Natural killer cell (primary cell): ENCODE results near the gene PDE9A. TPM values are rescaled to one million over a fixed set of nuclear protein-coding genes. Genes with fewer than 3 reads are reported as not detected.

Experiments
- ATAC-seq, 3 donors: fragments of 150-1000 bp in 2 of 3; fragments of 200-7000 bp in 1 of 3; cut with Tn5 transposase; 1 replicate in 1 of 3; 2 replicates in 2 of 3; pipeline ENCODE4 v1.10.0; 2021; ENCODE audit warnings: mild to moderate bottlenecking in 2 of 3, moderate library complexity in 2 of 3
- DNase-seq, 2 donors: peaks; one replicate each; pipeline versions ENCODE4 v3.0.0 to v3.0.0-alpha.2; 2013 to 2021; ENCODE audit warnings: mixed read lengths in 1 of 2
- H3K27ac ChIP-seq: one replicate; pipeline ENCODE4 v1.5.1; 2013; ENCODE audit warnings: mild to moderate bottlenecking, low read length
- H3K27me3 ChIP-seq: one replicate; pipeline ENCODE4 v1.6.1; 2013; ENCODE audit warnings: low read length; ENCODE audit not compliant: control insufficient read depth, insufficient read depth
- H3K36me3 ChIP-seq: one replicate; pipeline ENCODE4 v1.6.1; 2013; ENCODE audit warnings: low read length; ENCODE audit not compliant: control insufficient read depth, insufficient read depth
- H3K4me1 ChIP-seq: one replicate; pipeline ENCODE4 v1.6.1; 2013; ENCODE audit warnings: low read length; ENCODE audit not compliant: control insufficient read depth, insufficient read depth
- H3K4me3 ChIP-seq: one replicate; pipeline ENCODE4 v1.5.1; 2013; ENCODE audit warnings: low read length
- H3K9me3 ChIP-seq: one replicate; pipeline ENCODE4 v1.6.1; 2013; ENCODE audit warnings: low read length; ENCODE audit not compliant: control insufficient read depth, insufficient read depth
- H3K27ac Mint-ChIP-seq, 2 donors: one replicate each; pipeline ENCODE4 v1.8.0; 2022; ENCODE audit warnings: mild to moderate bottlenecking in 2 of 2, mixed read lengths in 2 of 2, moderate library complexity in 1 of 2
- H3K27me3 Mint-ChIP-seq, 2 donors: one replicate each; pipeline ENCODE4 v1.8.0; 2022; ENCODE audit warnings: low read depth in 2 of 2, mixed read lengths in 2 of 2
- H3K36me3 Mint-ChIP-seq: one replicate; pipeline ENCODE4 v1.8.0; 2022; ENCODE audit warnings: mixed read lengths
- H3K4me1 Mint-ChIP-seq, 2 donors: one replicate each; pipeline ENCODE4 v1.8.0; 2022; ENCODE audit warnings: mixed read lengths in 2 of 2
- H3K4me3 Mint-ChIP-seq: one replicate; pipeline ENCODE4 v1.8.0; 2022; ENCODE audit warnings: mild to moderate bottlenecking, moderate library complexity, mixed read lengths
- H3K9me3 Mint-ChIP-seq, 2 donors: one replicate each; pipeline ENCODE4 v1.8.0; 2022; ENCODE audit warnings: mixed read lengths in 2 of 2
- WGBS: methylation state at CpG from one replicate; pipeline ENCODE4 v1.1.7; 2013; ENCODE audit warnings: missing lambda C conversion rate; ENCODE audit not compliant: insufficient coverage; 5-methylcytosine and 5-hydroxymethylcytosine counted together
- intact Hi-C: fragments of 100-400 bp; cut with micrococcal nuclease; formaldehyde crosslinking; loops from one replicate; pipeline ENCODE4 v1.14.2; 2022
- total RNA-seq, 4 donors: library from RNA; stranded (reverse); fragments of 120-200 nt in 1 of 4; gene quantifications; one replicate each; pipeline versions ENCODE4 v1.2.3 to v1.2.4, GENCODE V29; 2013 to 2022
- TF ChIP-seq, protein P1 (sequence below): fragments of 200-600 bp; IDR thresholded peaks from one replicate; pipeline ENCODE4 v1.8.0; 2022; ENCODE audit warnings: antibody characterized with exemption

The PDE9A gene
- total RNA-seq, 3 donors from 2014 or later (not counting 1 experiment from before 2014, with no cell fraction given) = 1.0 to 4.1 (median 1.2) TPM

DNA sequence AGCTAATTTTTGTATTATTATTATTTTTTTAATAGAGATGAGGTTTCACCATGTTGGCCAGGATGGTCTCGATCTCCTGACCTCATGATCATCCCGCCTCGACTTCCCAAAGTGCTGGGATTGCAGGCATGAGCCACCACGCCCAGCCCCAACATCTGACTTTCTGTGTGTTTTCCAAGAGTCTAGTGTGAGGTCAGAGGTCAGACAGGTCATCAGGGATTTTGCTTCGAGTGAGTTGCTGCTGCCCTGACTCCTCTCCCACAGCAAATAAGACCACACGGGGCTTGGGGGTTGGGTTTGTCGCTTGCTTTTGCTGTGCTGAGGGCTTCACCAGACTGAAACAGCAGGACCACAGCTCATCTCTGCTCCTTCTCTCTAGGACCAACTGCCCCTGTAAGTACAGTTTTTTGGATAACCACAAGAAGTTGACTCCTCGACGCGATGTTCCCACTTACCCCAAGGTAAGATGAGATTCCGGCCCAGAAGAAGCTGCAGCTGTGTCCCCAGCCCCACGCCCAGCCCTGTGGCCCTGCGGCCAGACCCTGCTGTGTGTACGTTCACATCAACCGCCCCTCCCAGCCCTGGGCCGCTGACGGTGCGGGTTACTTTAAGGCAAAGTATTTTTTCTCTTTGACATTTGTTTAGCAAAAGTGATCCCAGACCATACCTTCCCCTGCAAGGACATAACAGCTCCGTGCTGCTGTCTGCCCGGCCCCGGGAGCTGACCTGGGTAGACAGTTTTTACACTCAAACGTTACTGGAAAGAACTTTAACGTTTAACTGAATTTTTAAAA is 97.5 kb downstream of the PDE9A start:
- Mint-ChIP-seq H3K4me3 (no peak overlapping the region), H3K4me1 (peaks cover 13 to 19% of the 10 kb centered on the region in 2 donors), H3K27me3 (no peaks in the 10 kb centered on the region), H3K36me3 (no peaks in the 10 kb centered on the region), H3K9me3 (no peaks in the 10 kb centered on the region), H3K27ac (no peak overlapping the region)
- H3K27me3 ChIP-seq = no peaks in the 10 kb centered on the region
- WGBS = 90% methylated on average over 23 of the region's 23 CpGs
- DNase-seq (no peak), ATAC-seq (no peak)
- no peaks in the 10 kb centered on the region for H3K36me3 ChIP-seq
- intact Hi-C loops = no loop called here
- H3K9me3 ChIP-seq = no peaks in the 10 kb centered on the region
- TF ChIP-seq, protein P1, sequence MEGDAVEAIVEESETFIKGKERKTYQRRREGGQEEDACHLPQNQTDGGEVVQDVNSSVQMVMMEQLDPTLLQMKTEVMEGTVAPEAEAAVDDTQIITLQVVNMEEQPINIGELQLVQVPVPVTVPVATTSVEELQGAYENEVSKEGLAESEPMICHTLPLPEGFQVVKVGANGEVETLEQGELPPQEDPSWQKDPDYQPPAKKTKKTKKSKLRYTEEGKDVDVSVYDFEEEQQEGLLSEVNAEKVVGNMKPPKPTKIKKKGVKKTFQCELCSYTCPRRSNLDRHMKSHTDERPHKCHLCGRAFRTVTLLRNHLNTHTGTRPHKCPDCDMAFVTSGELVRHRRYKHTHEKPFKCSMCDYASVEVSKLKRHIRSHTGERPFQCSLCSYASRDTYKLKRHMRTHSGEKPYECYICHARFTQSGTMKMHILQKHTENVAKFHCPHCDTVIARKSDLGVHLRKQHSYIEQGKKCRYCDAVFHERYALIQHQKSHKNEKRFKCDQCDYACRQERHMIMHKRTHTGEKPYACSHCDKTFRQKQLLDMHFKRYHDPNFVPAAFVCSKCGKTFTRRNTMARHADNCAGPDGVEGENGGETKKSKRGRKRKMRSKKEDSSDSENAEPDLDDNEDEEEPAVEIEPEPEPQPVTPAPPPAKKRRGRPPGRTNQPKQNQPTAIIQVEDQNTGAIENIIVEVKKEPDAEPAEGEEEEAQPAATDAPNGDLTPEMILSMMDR = no peak
- H3K27ac ChIP-seq = no peak overlapping the region
- peaks cover 19% of the 10 kb centered on the region for H3K4me1 ChIP-seq
- H3K4me3 ChIP-seq = no peak overlapping the region

DNA sequence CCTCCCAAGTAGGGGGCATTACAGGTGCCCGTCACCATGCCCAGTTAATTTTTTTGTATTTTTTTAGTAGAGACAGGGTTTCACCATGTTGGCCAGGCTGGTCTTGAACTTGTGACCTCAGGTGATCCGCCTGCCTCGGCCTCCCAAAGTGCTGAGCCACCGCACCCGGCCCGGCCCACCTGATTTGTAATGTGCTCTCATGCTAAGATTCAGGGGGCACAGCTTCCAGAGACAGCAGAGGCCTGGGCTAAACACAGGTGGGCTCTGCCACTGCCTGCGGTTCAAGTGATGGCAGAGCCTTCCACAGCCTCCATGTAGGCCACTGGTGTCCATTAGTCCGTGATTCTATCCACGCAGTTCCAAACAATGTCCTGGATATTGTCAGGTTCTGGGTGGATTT is 98.4 kb downstream of the PDE9A start:
- Histone ChIP-seq H3K4me1 (peaks cover 10% of the 10 kb centered on the region), H3K27ac (no peak overlapping the region), H3K4me3 (no peak overlapping the region), H3K36me3 (no peaks in the 10 kb centered on the region), H3K27me3 (no peaks in the 10 kb centered on the region), H3K9me3 (no peaks in the 10 kb centered on the region)
- Mint-ChIP-seq H3K27me3 (no peaks in the 10 kb centered on the region), H3K4me3 (no peak overlapping the region), H3K9me3 (no peaks in the 10 kb centered on the region), H3K36me3 (no peaks in the 10 kb centered on the region), H3K4me1 (peaks cover 4 to 11% of the 10 kb centered on the region in 2 donors), H3K27ac (no peak overlapping the region)
- TF ChIP-seq, protein P1 = no peak
- intact Hi-C loops = no loop called here
- ATAC-seq = no peak
- DNase-seq = no peak
- 95% methylated on average over 9 of the region's 9 CpGs for WGBS

DNA sequence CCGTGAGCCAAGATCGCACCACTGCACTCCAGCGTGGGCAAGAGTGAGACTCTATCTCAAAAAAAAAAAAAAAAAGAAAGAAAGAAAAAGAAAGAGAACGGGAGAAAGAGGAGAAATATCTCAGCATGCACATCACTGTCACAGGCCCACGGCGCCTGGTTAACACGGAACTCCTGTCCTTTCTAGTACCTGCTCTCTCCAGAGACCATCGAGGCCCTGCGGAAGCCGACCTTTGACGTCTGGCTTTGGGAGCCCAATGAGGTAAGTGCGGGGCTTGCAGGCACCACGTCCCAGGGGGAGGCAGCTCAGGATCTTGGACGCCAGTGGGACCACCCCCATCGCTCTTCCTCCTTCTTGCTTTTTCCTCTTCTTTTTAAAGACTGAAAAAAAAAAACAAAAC is 100.4 kb downstream of the PDE9A start:
- H3K27ac Mint-ChIP-seq = no peak overlapping the region
- no peak for DNase-seq
- Histone ChIP-seq H3K4me1 (no peaks in the 10 kb centered on the region), H3K9me3 (no peaks in the 10 kb centered on the region), H3K4me3 (no peak overlapping the region), H3K27me3 (no peaks in the 10 kb centered on the region), H3K36me3 (no peaks in the 10 kb centered on the region), H3K27ac (no peak overlapping the region)
- TF ChIP-seq, protein P1 = no peak
- H3K9me3 Mint-ChIP-seq = no peaks in the 10 kb centered on the region
- intact Hi-C loops = no loop called here
- no peak overlapping the region for H3K4me3 Mint-ChIP-seq
- no peak for ATAC-seq
- 85% methylated on average over 14 of the region's 15 CpGs for WGBS
- no peaks in the 10 kb centered on the region for H3K36me3 Mint-ChIP-seq
- H3K27me3 Mint-ChIP-seq = no peaks in the 10 kb centered on the region
- H3K4me1 Mint-ChIP-seq = peaks cover 0 to 1% of the 10 kb centered on the region in 2 donors
